ENCODE results near the gene SLC9A8.

SLC9A8 gene

GRCh38 chr20:49883246-49883802 is 70.7 kb downstream of the SLC9A8 start:
- Histone ChIP-seq H3K9me3 (ENCODE audit: insufficient read depth, low read length) (no peaks in the 10 kb centered on the region), H3K4me2 (ENCODE audit: low read depth, low read length, poor library complexity, severe bottlenecking) (no peak overlapping the region), H2AFZ (ENCODE audit: low read depth, low read length, severe bottlenecking) (no peak overlapping the region), H3K27me3 (ENCODE audit: low read length) (no peaks in the 10 kb centered on the region), H3K79me2 (ENCODE audit: insufficient read depth, low read length) (no peaks in the 10 kb centered on the region), H3K27ac (ENCODE audit: low read depth, low read length) (no peak overlapping the region), H3K4me3 (ENCODE audit: insufficient read depth, low read length, poor library complexity, severe bottlenecking) (no peak overlapping the region), H3K9ac (ENCODE audit: low read length) (no peak overlapping the region), H3K36me3 (ENCODE audit: low read length) (no peaks in the 10 kb centered on the region), H3K9me2 (replicated peaks; ENCODE audit: insufficient read depth, low read length) (no peaks in the 10 kb centered on the region), H3F3A (ENCODE audit: insufficient read depth) (no peaks in the 10 kb centered on the region), H4K20me1 (ENCODE audit: low read depth, low read length) (no peaks in the 10 kb centered on the region)
- TF ChIP-seq CTCF (IDR thresholded peaks at IDR 0.05; ENCODE audit: insufficient read depth, low read length, poor library complexity, severe bottlenecking), result no peak

- Histone ChIP-seq H2AFZ (ENCODE audit: low read depth, low read length, severe bottlenecking) (no peak overlapping the region), H3F3A (ENCODE audit: insufficient read depth) (no peaks in the 10 kb centered on the region), H3K4me2 (ENCODE audit: low read depth, low read length, poor library complexity, severe bottlenecking) (no peak overlapping the region), H3K4me3 (ENCODE audit: insufficient read depth, low read length, poor library complexity, severe bottlenecking) (no peak overlapping the region), H3K9ac (ENCODE audit: low read length) (no peak overlapping the region), H3K27me3 (ENCODE audit: low read length) (no peaks in the 10 kb centered on the region), H3K9me3 (ENCODE audit: insufficient read depth, low read length) (no peaks in the 10 kb centered on the region), H3K9me2 (replicated peaks; ENCODE audit: insufficient read depth, low read length) (no peaks in the 10 kb centered on the region), H4K20me1 (ENCODE audit: low read depth, low read length) (no peaks in the 10 kb centered on the region), H3K79me2 (ENCODE audit: insufficient read depth, low read length) (no peaks in the 10 kb centered on the region), H3K36me3 (ENCODE audit: low read length) (no peaks in the 10 kb centered on the region), H3K27ac (ENCODE audit: low read depth, low read length) (no peak overlapping the region)
- TF ChIP-seq EZH2phosphoT487 (conservative IDR thresholded peaks at IDR 0.05; ENCODE audit: low read length), result no peak
- no peak for TF ChIP-seq CTCF (IDR thresholded peaks at IDR 0.05; ENCODE audit: insufficient read depth, low read length, poor library complexity, severe bottlenecking)
Measured at GRCh38 chr20:49885558-49886332, 73.1 kb downstream of the SLC9A8 start.

- Histone ChIP-seq H3K36me3 (ENCODE audit: low read length) (no peaks in the 10 kb centered on the region), H3F3A (ENCODE audit: insufficient read depth) (no peaks in the 10 kb centered on the region), H3K27me3 (ENCODE audit: low read length) (no peaks in the 10 kb centered on the region), H3K9me2 (replicated peaks; ENCODE audit: insufficient read depth, low read length) (no peaks in the 10 kb centered on the region), H3K27ac (ENCODE audit: low read depth, low read length) (no peak overlapping the region), H2AFZ (ENCODE audit: low read depth, low read length, severe bottlenecking) (no peak overlapping the region), H3K79me2 (ENCODE audit: insufficient read depth, low read length) (no peaks in the 10 kb centered on the region), H3K9ac (ENCODE audit: low read length) (no peak overlapping the region), H3K9me3 (ENCODE audit: insufficient read depth, low read length) (no peaks in the 10 kb centered on the region), H4K20me1 (ENCODE audit: low read depth, low read length) (no peaks in the 10 kb centered on the region), H3K4me2 (ENCODE audit: low read depth, low read length, poor library complexity, severe bottlenecking) (no peak overlapping the region), H3K4me3 (ENCODE audit: insufficient read depth, low read length, poor library complexity, severe bottlenecking) (no peak overlapping the region)
- TF ChIP-seq EZH2phosphoT487 (conservative IDR thresholded peaks at IDR 0.05; ENCODE audit: low read length) (no peak), CTCF (IDR thresholded peaks at IDR 0.05; ENCODE audit: insufficient read depth, low read length, poor library complexity, severe bottlenecking) (no peak)
Measured at GRCh38 chr20:49886571-49887213, 74.1 kb downstream of the SLC9A8 start.
